Transverse colon (tissue), 4 donors: Measurements from ENCODE around the gene ST6GAL1.

Experiments
- EP300 ChIP-seq: sonication (generic); formaldehyde crosslinking; IDR thresholded peaks from one replicate; pipeline ENCODE4 v1.6.1; 2017; ENCODE audit warnings: antibody characterized with exemption, low read depth
- POLR2A ChIP-seq: fragments of 450-650 bp; IDR thresholded peaks from one replicate; pipeline ENCODE4 v1.6.1; 2016; ENCODE audit warnings: antibody characterized with exemption, mild to moderate bottlenecking, moderate library complexity
- POLR2AphosphoS5 ChIP-seq, 3 donors: sonication (generic); formaldehyde crosslinking; IDR thresholded peaks; one replicate each; pipeline ENCODE4 v1.6.1; 2016; ENCODE audit warnings: antibody characterized with exemption in 3 of 3
- TF ChIP-seq, protein P1 (sequence below), 5 experiments: fragments of 200-600 bp in 3 of 5; fragments of 450-650 bp in 2 of 5; sonication (generic) in 3 of 5; IDR thresholded peaks; 1 replicate in 2 of 5; 2 replicates in 3 of 5; pipeline ENCODE4 v1.5.1; 2016 to 2017; ENCODE audit warnings: antibody characterized with exemption in 5 of 5, inconsistent platforms in 3 of 5, mild to moderate bottlenecking in 2 of 5, moderate library complexity in 1 of 5

DNA sequence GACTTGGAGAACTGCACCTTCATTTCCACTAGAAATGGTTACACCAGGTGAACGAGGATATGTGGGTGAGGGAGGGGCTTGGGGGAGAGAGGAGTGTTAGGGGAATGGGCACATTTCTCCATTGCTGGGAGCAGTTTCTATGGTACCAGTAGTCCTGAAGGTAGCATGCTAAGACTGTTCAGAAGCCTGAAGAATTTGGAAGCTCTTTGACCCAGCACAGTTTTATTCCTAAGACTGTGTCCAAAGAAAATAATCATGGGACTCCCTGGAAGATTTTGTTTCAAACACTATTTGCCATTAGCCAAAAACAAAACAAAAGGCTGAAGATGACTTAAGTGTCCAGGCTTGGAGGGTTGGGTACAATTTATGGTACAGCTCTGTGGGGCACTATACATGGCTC is 32.1 kb downstream of the ST6GAL1 start:
- TF ChIP-seq, protein P1, sequence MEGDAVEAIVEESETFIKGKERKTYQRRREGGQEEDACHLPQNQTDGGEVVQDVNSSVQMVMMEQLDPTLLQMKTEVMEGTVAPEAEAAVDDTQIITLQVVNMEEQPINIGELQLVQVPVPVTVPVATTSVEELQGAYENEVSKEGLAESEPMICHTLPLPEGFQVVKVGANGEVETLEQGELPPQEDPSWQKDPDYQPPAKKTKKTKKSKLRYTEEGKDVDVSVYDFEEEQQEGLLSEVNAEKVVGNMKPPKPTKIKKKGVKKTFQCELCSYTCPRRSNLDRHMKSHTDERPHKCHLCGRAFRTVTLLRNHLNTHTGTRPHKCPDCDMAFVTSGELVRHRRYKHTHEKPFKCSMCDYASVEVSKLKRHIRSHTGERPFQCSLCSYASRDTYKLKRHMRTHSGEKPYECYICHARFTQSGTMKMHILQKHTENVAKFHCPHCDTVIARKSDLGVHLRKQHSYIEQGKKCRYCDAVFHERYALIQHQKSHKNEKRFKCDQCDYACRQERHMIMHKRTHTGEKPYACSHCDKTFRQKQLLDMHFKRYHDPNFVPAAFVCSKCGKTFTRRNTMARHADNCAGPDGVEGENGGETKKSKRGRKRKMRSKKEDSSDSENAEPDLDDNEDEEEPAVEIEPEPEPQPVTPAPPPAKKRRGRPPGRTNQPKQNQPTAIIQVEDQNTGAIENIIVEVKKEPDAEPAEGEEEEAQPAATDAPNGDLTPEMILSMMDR (IDR thresholded peaks at IDR 0.05): no peak
- TF ChIP-seq POLR2AphosphoS5 (IDR thresholded peaks at IDR 0.05) (no peak), POLR2A (no peak), EP300 (no peak)
